ENCODE data around the gene FGFBP1. TPM values are rescaled to one million over a fixed set of nuclear protein-coding genes. Genes with fewer than 3 reads are reported as not detected.

FGFBP1 gene
- total and polyA plus RNA-seq, 12 donors, result 0.13 TPM; not detected in 11

- peaks cover 0 to 23% (median 7%) of the 10 kb centered on the region in 7 donors for H3K27me3 ChIP-seq
- no peak for TF ChIP-seq CTCF (IDR thresholded peaks at IDR 0.05)
- H3K4me3 ChIP-seq, result no peak overlapping the region
- DNase-seq (no peak), ATAC-seq (no peak)
- H3K36me3 ChIP-seq, result no peaks in the 10 kb centered on the region
- intact Hi-C loops (cut with DNase I), result no loop called here
- WGBS, 2 donors, result 25 to 28% methylated on average over 8 of the region's 8 CpGs
- no peak overlapping the region for H3K27ac ChIP-seq
- H3K9me3 ChIP-seq, result no peaks in the 10 kb centered on the region
- H3K4me1 ChIP-seq, result peaks cover 0 to 7% (median 0%) of the 10 kb centered on the region in 9 donors
These were observed 358 bp downstream of the FGFBP1 start for GRCh38 chr4:15938182-15938581.

DNA sequence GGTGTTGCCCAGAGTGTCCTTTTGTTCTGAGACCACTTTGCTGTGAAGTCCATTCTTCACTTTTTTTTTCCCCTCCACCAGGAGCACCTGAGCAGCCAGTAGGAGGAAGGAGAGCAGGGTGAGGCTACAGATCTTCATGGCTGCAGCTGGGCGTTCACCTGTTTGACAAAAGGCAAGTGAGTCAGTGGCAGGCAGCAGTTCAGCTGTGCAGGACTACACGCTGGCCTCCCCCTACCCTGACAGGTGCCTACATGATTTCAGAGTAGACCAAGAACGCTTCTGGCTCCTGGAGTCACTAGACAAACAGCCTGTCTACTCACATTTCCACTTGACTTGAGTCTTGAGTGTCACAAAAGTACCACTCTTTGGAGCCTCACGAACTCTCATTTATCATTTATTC lies 2.0 kb downstream of the FGFBP1 start:
- Histone ChIP-seq H3K4me1 (peaks cover 0 to 7% (median 0%) of the 10 kb centered on the region in 9 donors), H3K36me3 (no peaks in the 10 kb centered on the region), H3K27me3 (peaks cover 0 to 31% (median 7%) of the 10 kb centered on the region in 7 donors), H3K27ac (peak overlapping the region in 1 of 10 donors; percentile 44), H3K4me3 (no peak overlapping the region), H3K9me3 (no peaks in the 10 kb centered on the region)
- ATAC-seq (no peak), DNase-seq (no peak)
- WGBS, 2 donors, result 73 to 83% methylated on average over 4 of the region's 4 CpGs
- no peak for TF ChIP-seq CTCF (IDR thresholded peaks at IDR 0.05)
- intact Hi-C loops (cut with DNase I), result no loop called here

- 59 to 66% methylated on average over 10 of the region's 10 CpGs for WGBS, 2 donors
- no peaks in the 10 kb centered on the region for H3K36me3 ChIP-seq
- H3K9me3 ChIP-seq, result no peaks in the 10 kb centered on the region
- H3K27ac ChIP-seq, result peak overlapping the region in 3 of 10 donors; percentile 9 to 44 (median 31)
- H3K4me3 ChIP-seq, result no peak overlapping the region
- no peak for TF ChIP-seq CTCF (IDR thresholded peaks at IDR 0.05)
- H3K27me3 ChIP-seq, result peaks cover 0 to 36% (median 8%) of the 10 kb centered on the region in 7 donors
- no peak for DNase-seq
- peaks cover 0 to 7% (median 0%) of the 10 kb centered on the region in 9 donors for H3K4me1 ChIP-seq
- ATAC-seq, result peak in 4 of 8 donors; percentile 55 to 70 (median 58)
- intact Hi-C loops (cut with DNase I), result no loop called here
These were observed 2.8 kb downstream of the FGFBP1 start for GRCh38 chr4:15935504-15936402.

- Histone ChIP-seq H3K27me3 (peaks cover 0 to 34% (median 19%) of the 10 kb centered on the region in 7 donors), H3K4me1 (peaks cover 0 to 7% (median 0%) of the 10 kb centered on the region in 9 donors), H3K4me3 (no peak overlapping the region), H3K9me3 (no peaks in the 10 kb centered on the region), H3K27ac (no peak overlapping the region), H3K36me3 (no peaks in the 10 kb centered on the region)
- DNase-seq (no peak), ATAC-seq (no peak)
- WGBS, 2 donors, result 67 to 79% methylated on average over 3 of the region's 3 CpGs
- TF ChIP-seq CTCF (IDR thresholded peaks at IDR 0.05), result no peak
- intact Hi-C loops (cut with DNase I), result no loop called here
These were observed 4.3 kb downstream of the FGFBP1 start for GRCh38 chr4:15934259-15934658.
